ENCODE results near the gene CEP83.

Gene CEP83

GRCh38 chr12:94304566-94305061, 155.1 kb downstream of the CEP83 start:
- DNase-seq = no peak

- no peak for DNase-seq
These were observed 155.7 kb downstream of the CEP83 start for GRCh38 chr12:94304012-94304411.

- no peak for DNase-seq
These were observed 159.8 kb downstream of the CEP83 start for GRCh38 chr12:94299846-94300245.

- no peak for DNase-seq
These were observed 161.7 kb downstream of the CEP83 start for GRCh38 chr12:94297876-94298505.

GRCh38 chr12:94297096-94297699, 162.5 kb downstream of the CEP83 start:
- no peak for DNase-seq

GRCh38 chr12:94290353-94290752, 169.3 kb downstream of the CEP83 start:
- no peak for DNase-seq

GRCh38 chr12:94289461-94290312, 170.0 kb downstream of the CEP83 start:
- DNase-seq = no peak

GRCh38 chr12:94287245-94287628, 172.4 kb downstream of the CEP83 start:
- no peak for DNase-seq

GRCh38 chr12:94286583-94287244, 173.0 kb downstream of the CEP83 start:
- no peak for DNase-seq

GRCh38 chr12:94285943-94286582, 173.6 kb downstream of the CEP83 start:
- DNase-seq = no peak

GRCh38 chr12:94284859-94285258, 174.8 kb downstream of the CEP83 start:
- DNase-seq = no peak

GRCh38 chr12:94284046-94284445, 175.6 kb downstream of the CEP83 start:
- DNase-seq = no peak

GRCh38 chr12:94282675-94283074, 177.0 kb downstream of the CEP83 start:
- DNase-seq = no peak

GRCh38 chr12:94280063-94280462, 179.6 kb downstream of the CEP83 start:
- no peak for DNase-seq

GRCh38 chr12:94277426-94278000, 182.2 kb downstream of the CEP83 start:
- no peak for DNase-seq

- no peak for DNase-seq
These were observed 182.9 kb downstream of the CEP83 start for GRCh38 chr12:94276725-94277124.

GRCh38 chr12:94273272-94273671, 186.4 kb downstream of the CEP83 start:
- no peak for DNase-seq

GRCh38 chr12:94272280-94272679, 187.4 kb downstream of the CEP83 start:
- DNase-seq = no peak

GRCh38 chr12:94271351-94271750, 188.3 kb downstream of the CEP83 start:
- DNase-seq = no peak

GRCh38 chr12:94269316-94269999, 190.2 kb downstream of the CEP83 start:
- no peak for DNase-seq

- no peak for DNase-seq
These were observed 191.7 kb downstream of the CEP83 start for GRCh38 chr12:94267921-94268471.

- DNase-seq = no peak
These were observed 192.2 kb downstream of the CEP83 start for GRCh38 chr12:94267537-94267872.

Measured in effector CD8-positive, alpha-beta T cell (primary cell).